GM12892 (cell line): Measurements from ENCODE around the gene CCDC175.
A peak's percentile ranks its signal among the peaks of the same experiment; 100 is the strongest.

Experiments
- DNase-seq: peaks from one replicate; pipeline ENCODE4 v3.0.0; 2011; ENCODE audit not compliant: insufficient read length
- FAIRE-seq: peaks from 2 replicates; lab custom pipeline; 2011; peaks lifted over from hg19 to GRCh38; lab: Jason Lieb, UNC
- POLR2A ChIP-seq: IDR thresholded peaks from 2 replicates; pipeline ENCODE4 v1.6.1; 2011; ENCODE audit warnings: low read depth, low read length, control low read depth
- POLR2AphosphoS5 ChIP-seq: IDR thresholded peaks from 2 replicates; pipeline ENCODE4 v1.6.1; 2011; ENCODE audit warnings: low read depth, low read length, control low read depth
- TAF1 ChIP-seq: IDR thresholded peaks from 2 replicates; pipeline ENCODE4 v1.6.1; 2011; ENCODE audit warnings: low read depth, mild to moderate bottlenecking, control low read depth, low read length, borderline replicate concordance

Gene CCDC175

GRCh38 chr14:59503256-59503655 lies 73.4 kb downstream of the CCDC175 start:
- no peak for TF ChIP-seq POLR2AphosphoS5
- no peak for TF ChIP-seq POLR2A
- no peak for TF ChIP-seq TAF1
- FAIRE-seq: no peak

GRCh38 chr14:59500732-59501131 lies 75.9 kb downstream of the CCDC175 start:
- DNase-seq: no peak
- FAIRE-seq: no peak
- TF ChIP-seq POLR2AphosphoS5 (no peak), TAF1 (no peak), POLR2A (no peak)

More at GRCh38 chr14:59503256-59503655, 73.4 kb downstream of the CCDC175 start:
- DNase-seq: no peak

DNA sequence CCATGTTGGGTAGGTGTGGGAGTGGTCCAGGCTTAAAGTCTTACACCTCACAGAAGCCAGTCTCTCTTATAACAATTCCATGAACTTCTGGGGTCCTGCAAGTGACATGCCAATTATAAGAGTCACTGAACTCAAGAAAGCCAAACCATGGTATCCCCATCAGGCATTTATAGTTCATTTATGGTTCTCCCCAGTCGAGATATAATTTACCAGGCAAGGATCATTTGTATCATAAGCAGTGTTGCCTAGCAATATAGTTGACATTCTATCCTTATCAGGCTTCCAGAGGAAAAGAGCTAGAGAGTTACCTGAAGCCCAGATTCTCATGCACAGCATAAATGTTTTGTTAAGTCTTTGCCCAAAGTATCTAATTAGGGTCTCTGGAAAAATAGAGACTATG lies 84.2 kb downstream of the CCDC175 start:
- DNase-seq (no peak), FAIRE-seq (no peak)
- TF ChIP-seq TAF1 (no peak), POLR2A (no peak), POLR2AphosphoS5 (no peak)

DNA sequence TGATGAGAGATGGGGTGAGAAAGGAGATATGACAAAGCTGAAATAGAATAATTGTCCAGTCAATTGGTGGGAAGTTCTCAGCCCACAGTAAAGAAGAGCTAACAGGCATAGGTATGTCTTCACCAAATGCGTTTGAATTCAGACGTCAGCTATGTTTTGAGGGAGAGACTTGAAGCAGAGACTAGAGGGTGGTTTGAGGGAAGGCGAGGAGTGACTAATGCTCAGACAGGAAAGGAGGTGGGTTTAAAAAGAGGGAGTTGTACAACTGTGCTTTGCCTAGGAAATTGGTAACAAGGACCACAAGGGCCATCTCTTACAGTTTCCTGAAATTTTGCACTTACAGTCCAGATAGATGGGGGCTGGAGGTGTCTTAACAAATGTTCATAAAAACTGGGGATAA lies 85.9 kb downstream of the CCDC175 start:
- FAIRE-seq: no peak

DNA sequence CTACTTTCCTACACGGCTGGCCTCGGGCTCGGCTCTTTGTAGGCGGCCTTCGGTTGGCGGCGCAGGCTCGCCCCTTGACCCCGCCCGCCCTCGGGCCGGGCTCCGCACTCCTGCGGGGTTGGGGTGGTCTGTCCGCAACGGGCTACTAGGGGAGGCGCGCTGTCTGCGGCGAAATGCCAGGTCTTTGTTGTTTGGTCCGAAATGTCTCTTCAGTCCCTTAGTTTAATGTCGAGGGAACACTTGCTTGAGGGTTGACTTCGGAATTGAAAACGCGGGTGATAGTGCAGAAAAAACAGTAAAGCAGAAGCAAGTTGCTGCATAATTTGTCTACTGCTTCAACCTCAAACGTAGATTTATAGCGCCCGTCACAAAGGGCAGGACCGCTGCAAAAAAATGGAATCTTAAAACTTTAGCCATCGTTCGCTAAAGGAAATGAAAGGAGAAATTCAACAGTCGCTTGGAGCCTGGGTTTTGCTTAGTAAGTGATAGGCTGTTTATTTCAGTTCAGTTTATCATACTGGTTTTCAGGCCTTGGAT lies 91.9 kb downstream of the CCDC175 start:
- FAIRE-seq (no peak), DNase-seq (no peak)
- TF ChIP-seq POLR2A (no peak), POLR2AphosphoS5 (no peak), TAF1 (no peak)

More for the DNA sequence above, 85.9 kb downstream of the CCDC175 start:
- no peak for DNase-seq
- TF ChIP-seq POLR2A (no peak), TAF1 (no peak), POLR2AphosphoS5 (no peak)

DNA sequence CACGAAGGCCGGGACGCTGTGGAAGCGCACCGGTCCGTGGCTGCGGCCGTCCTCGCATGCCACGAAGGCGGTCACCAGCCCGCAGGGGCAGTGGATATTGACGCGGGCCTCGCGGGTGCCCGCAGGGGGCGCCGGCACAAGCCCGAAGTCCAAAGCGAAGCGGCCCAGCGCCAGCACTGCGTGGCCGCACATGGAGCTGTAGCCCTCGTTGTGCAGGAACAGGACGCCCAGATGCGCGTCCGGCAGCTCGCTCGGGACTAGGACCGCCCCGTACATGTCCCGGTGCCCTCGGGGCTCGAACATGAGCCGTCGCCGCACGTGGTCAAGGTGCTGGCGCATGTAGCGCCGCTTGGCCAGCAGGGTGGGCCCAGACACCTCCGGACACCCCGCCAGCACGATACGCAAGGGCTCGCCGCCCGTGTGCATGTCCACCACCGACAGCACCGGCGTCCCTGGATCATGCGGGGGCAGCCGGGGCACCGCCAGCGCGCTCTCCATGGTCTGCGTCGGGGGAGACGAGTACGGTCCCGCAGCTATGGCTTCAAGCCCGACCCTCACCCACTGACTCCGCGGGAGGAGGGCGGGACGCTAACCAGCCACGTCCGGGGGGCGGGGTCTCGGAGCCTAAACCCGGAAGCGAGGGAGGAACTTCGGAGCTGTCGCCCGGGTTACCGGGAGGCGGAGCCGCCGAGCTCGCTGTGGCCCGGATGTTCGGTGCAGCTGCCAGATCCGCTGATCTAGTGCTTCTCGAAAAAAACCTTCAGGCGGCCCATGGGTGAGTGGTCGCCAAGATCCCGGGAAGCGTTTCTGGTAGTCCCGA lies 92.6 kb downstream of the CCDC175 start, which contains the start of the genes JKAMP and L3HYPDH:
JKAMP (plus strand) TSS at position 699 of the 820 bp plus-strand sequence; CDS start at position 772, 73 bp downstream.
L3HYPDH (minus strand) TSS at position 590 of the 820 bp plus-strand sequence; CDS start at position 498, 92 bp downstream.
- FAIRE-seq: peak; percentile 88
- DNase-seq: peak; percentile 80
- TF ChIP-seq POLR2AphosphoS5 (peak; percentile 83; the same call in 1 of the 2 replicates), TAF1 (no peak), POLR2A (peak; percentile 86)

DNA sequence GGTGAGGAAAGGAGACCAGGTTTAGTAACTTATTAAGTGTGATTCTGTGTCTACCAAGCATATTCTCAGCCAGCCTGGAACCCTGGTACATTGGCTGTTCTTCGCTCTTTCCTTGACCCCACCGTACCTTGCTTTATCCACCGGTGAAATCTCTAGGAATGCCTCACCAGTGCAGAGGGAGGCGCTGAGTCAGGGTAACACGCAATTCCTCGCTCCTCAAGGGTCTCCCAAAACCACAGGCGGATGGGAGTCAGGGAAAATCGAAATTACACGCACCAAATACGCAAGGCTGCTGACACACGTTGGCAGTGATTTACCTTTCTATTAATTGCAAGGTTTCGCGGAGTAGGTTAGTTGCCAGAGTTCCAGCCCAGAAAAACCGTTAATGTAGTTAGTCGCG lies 93.2 kb downstream of the CCDC175 start:
- no peak for TF ChIP-seq POLR2AphosphoS5
- TF ChIP-seq POLR2A: no peak
- TF ChIP-seq TAF1: no peak
- DNase-seq (no peak), FAIRE-seq (no peak)

- DNase-seq (no peak), FAIRE-seq (no peak)
- TF ChIP-seq POLR2AphosphoS5: no peak
- no peak for TF ChIP-seq TAF1
- TF ChIP-seq POLR2A: no peak
Observed at GRCh38 chr14:59482541-59483331, 93.9 kb downstream of the CCDC175 start.

DNA sequence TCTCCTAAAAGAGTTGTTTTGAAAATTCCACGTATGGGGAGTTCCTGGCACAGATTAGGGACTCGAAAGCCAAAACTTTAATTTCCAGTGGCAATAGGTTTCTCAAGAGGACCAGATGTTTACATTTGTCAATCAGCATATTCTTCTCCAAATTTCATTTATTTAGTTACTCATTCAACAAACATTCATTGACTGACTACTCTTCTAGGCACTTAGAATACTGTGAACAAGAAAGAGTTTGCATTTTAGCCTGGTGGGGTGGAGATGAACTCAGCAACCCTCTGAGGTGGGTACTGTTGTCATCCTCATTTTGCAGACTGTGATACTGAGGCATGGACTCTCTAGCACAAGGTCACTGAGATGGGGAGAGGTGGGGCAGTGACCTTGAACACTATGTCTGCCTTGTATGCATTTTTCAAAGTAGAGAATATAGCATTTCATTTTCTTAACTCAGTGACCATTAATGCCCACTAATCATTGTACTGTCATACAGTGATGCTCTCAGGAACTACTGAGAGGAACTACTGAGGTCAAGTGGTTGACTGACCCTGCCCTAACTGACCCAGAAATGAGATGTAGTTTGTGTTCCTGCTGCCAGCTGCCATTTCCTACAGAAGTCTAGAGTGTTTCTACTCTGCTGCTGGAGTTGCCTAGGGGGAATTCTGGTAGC lies 94.6 kb downstream of the CCDC175 start:
- DNase-seq (no peak), FAIRE-seq (no peak)
- TF ChIP-seq POLR2A (no peak), POLR2AphosphoS5 (no peak), TAF1 (no peak)

GRCh38 chr14:59481407-59481806 lies 95.2 kb downstream of the CCDC175 start:
- no peak for DNase-seq
- no peak for TF ChIP-seq POLR2A
- no peak for FAIRE-seq

GRCh38 chr14:59480166-59480565 lies 96.4 kb downstream of the CCDC175 start:
- TF ChIP-seq POLR2A (no peak), POLR2AphosphoS5 (no peak), TAF1 (no peak)
- no peak for FAIRE-seq

More at GRCh38 chr14:59480166-59480565, 96.4 kb downstream of the CCDC175 start:
- no peak for DNase-seq
